Colonic mucosa (tissue), 4 donors: ENCODE data around the gene CHST8. TPM values are rescaled to one million over a fixed set of nuclear protein-coding genes. Genes with fewer than 3 reads are reported as not detected.

Experiments used
- DNase-seq: peaks from one replicate; pipeline ENCODE4 v3.0.0-alpha.2; 2020
- H3K27ac ChIP-seq: fragments of 200-600 bp; one replicate; pipeline ENCODE4 v1.8.0; 2021
- H3K27me3 ChIP-seq: fragments of 200-600 bp; one replicate; pipeline ENCODE4 v1.8.0; 2021
- H3K36me3 ChIP-seq: fragments of 200-600 bp; one replicate; pipeline ENCODE4 v1.8.0; 2021
- H3K4me1 ChIP-seq: fragments of 200-600 bp; one replicate; pipeline ENCODE4 v1.8.0; 2021; ENCODE audit warnings: mild to moderate bottlenecking
- H3K4me3 ChIP-seq: fragments of 200-600 bp; one replicate; pipeline ENCODE4 v1.8.0; 2021
- H3K9ac ChIP-seq, 2 donors: one replicate each; pipeline ENCODE4 v1.7.0; 2013; ENCODE audit warnings: control low read depth in 2 of 2, low read depth in 2 of 2, low read length in 2 of 2
- H3K9me3 ChIP-seq: fragments of 200-600 bp; one replicate; pipeline ENCODE4 v1.8.0; 2021
- CTCF ChIP-seq: fragments of 200-600 bp; IDR thresholded peaks from one replicate; pipeline ENCODE4 v1.8.0; 2022; ENCODE audit warnings: antibody characterized with exemption, mild to moderate bottlenecking
- intact Hi-C: fragments of 100-400 bp; cut with DNase I; formaldehyde crosslinking; loops from one replicate; pipeline ENCODE4 v1.14.1; 2022
- total RNA-seq, 2 donors: library from RNA; stranded (reverse); fragmentation: NEBNext Ultra II Directional in 1 of 2; extraction: Animal tissue kit (Norgen Biotek cat#: 25700) in 1 of 2; gene quantifications; one replicate each; pipeline ENCODE4 v1.2.1, GENCODE V29; 2021
- donor health status: healthy.
- donor health status: DM: no; HTN: no; CAD: no.
- donor health status: DM: no; HTN: no; CAD: no.

The CHST8 gene
- total RNA-seq, 2 donors from 2014 or later, result not detected

GRCh38 chr19:33722456-33723239, 100.9 kb downstream of the CHST8 start:
- H3K36me3 ChIP-seq, result no peaks in the 10 kb centered on the region
- TF ChIP-seq CTCF, result no peak
- no peaks in the 10 kb centered on the region for H3K27me3 ChIP-seq
- no peaks in the 10 kb centered on the region for H3K9me3 ChIP-seq
- no peaks in the 10 kb centered on the region for H3K4me1 ChIP-seq
- no peak overlapping the region for H3K27ac ChIP-seq
- H3K4me3 ChIP-seq, result no peak overlapping the region
- intact Hi-C loops, result no loop called here
- DNase-seq, result no peak
- H3K9ac ChIP-seq, result no peak overlapping the region

GRCh38 chr19:33723512-33723911, 101.8 kb downstream of the CHST8 start:
- Histone ChIP-seq H3K4me3 (no peak overlapping the region), H3K27me3 (no peaks in the 10 kb centered on the region), H3K9ac (no peak overlapping the region), H3K4me1 (no peaks in the 10 kb centered on the region), H3K9me3 (no peaks in the 10 kb centered on the region), H3K27ac (no peak overlapping the region), H3K36me3 (no peaks in the 10 kb centered on the region)
- DNase-seq, result no peak
- TF ChIP-seq CTCF, result no peak
- intact Hi-C loops, result no loop called here

GRCh38 chr19:33724021-33724720, 102.4 kb downstream of the CHST8 start:
- no peaks in the 10 kb centered on the region for H3K27me3 ChIP-seq
- no peak overlapping the region for H3K4me3 ChIP-seq
- no peak overlapping the region for H3K9ac ChIP-seq
- DNase-seq, result no peak
- H3K4me1 ChIP-seq, result no peaks in the 10 kb centered on the region
- intact Hi-C loops, result no loop called here
- H3K36me3 ChIP-seq, result no peaks in the 10 kb centered on the region
- no peak overlapping the region for H3K27ac ChIP-seq
- no peaks in the 10 kb centered on the region for H3K9me3 ChIP-seq
- no peak for TF ChIP-seq CTCF

GRCh38 chr19:33724721-33725060, 102.9 kb downstream of the CHST8 start:
- H3K27ac ChIP-seq, result no peak overlapping the region
- TF ChIP-seq CTCF, result no peak
- H3K4me1 ChIP-seq, result no peaks in the 10 kb centered on the region
- DNase-seq, result no peak
- no peaks in the 10 kb centered on the region for H3K9me3 ChIP-seq
- no peaks in the 10 kb centered on the region for H3K36me3 ChIP-seq
- intact Hi-C loops, result no loop called here
- no peak overlapping the region for H3K9ac ChIP-seq
- no peaks in the 10 kb centered on the region for H3K27me3 ChIP-seq
- no peak overlapping the region for H3K4me3 ChIP-seq

GRCh38 chr19:33725567-33725966, 103.8 kb downstream of the CHST8 start:
- Histone ChIP-seq H3K4me3 (no peak overlapping the region), H3K9me3 (no peaks in the 10 kb centered on the region), H3K36me3 (no peaks in the 10 kb centered on the region), H3K27me3 (no peaks in the 10 kb centered on the region), H3K27ac (no peak overlapping the region), H3K4me1 (no peaks in the 10 kb centered on the region), H3K9ac (no peak overlapping the region)
- intact Hi-C loops, result no loop called here
- no peak for TF ChIP-seq CTCF
- DNase-seq, result no peak
